Panc1 (cell line): ENCODE results near the gene KCNMB2.

Experiments
- CTCF ChIP-seq: fragments of 450-650 bp; IDR thresholded peaks from 2 replicates; pipeline ENCODE4 v1.5.1; 2017; ENCODE audit warnings: mild to moderate bottlenecking
- POLR2AphosphoS5 ChIP-seq: IDR thresholded peaks from 2 replicates; pipeline ENCODE4 v1.6.1; 2012; ENCODE audit warnings: mild to moderate bottlenecking, low read depth, low read length, moderate library complexity
- REST ChIP-seq, 2 experiments: IDR thresholded peaks; 2 replicates each; pipeline ENCODE4 v1.6.1; 2011 to 2012; ENCODE audit warnings: low read depth in 2 of 2, control low read depth in 1 of 2, low read length in 1 of 2, mild to moderate bottlenecking in 1 of 2, moderate library complexity in 1 of 2; ENCODE audit not compliant: insufficient read depth in 1 of 2
- TCF7L2 ChIP-seq: IDR thresholded peaks from 2 replicates; pipeline ENCODE4 v1.6.1; 2011; ENCODE audit warnings: mild to moderate bottlenecking, low read depth, low read length, inconsistent platforms

- TF ChIP-seq REST (IDR thresholded peaks at IDR 0.05; ENCODE audit: insufficient read depth in 1 of 2, low read depth in 2 of 2, low read length in 1 of 2) (no peak), CTCF (no peak), TCF7L2 (no peak), POLR2AphosphoS5 (no peak)
Measured at GRCh38 chr3:178517665-178518334, 18.4 kb upstream of the KCNMB2 start.
